ENCODE results near the gene TOGARAM2. TPM values are rescaled to one million over a fixed set of nuclear protein-coding genes. Genes with fewer than 3 reads are reported as not detected.

TOGARAM2 gene
- total and polyA plus RNA-seq, 2 experiments from 2014 or later, result 1.8 TPM

DNA sequence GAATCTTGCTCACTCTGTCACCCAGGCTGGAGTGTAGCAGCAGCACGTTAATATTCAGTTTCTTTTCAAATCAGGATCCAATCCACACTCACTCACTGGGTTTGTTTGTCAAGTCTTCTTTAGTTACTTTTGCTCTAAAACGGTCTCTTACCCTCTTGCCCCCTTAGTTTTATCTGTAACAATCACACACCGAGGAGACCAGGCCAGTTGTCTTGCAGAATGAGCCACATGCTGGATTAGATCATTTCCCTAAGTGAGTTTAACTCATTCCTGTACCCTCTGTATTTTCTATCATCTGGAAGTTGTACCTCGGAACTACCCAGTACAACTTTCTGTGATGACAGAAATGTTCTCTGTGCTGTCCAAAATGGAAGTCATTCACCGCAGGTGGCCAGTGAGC is 20.7 kb upstream of the TOGARAM2 start:
- peaks cover 7% of the 10 kb centered on the region for H3K4me1 ChIP-seq (ENCODE audit: insufficient read depth)
- Mint-ChIP-seq H3K27me3 (ENCODE audit: insufficient read depth, low read depth, poor library complexity) (peaks cover 9% of the 10 kb centered on the region), H3K36me3 (ENCODE audit: low read depth) (no peaks in the 10 kb centered on the region), H3K9me3 (no peaks in the 10 kb centered on the region), H3K4me1 (peaks cover 19% of the 10 kb centered on the region), H3K4me3 (no peak overlapping the region), H3K27ac (no peak overlapping the region)
- H3K36me3 ChIP-seq (ENCODE audit: insufficient read depth), result no peaks in the 10 kb centered on the region
- TF ChIP-seq, protein P1, sequence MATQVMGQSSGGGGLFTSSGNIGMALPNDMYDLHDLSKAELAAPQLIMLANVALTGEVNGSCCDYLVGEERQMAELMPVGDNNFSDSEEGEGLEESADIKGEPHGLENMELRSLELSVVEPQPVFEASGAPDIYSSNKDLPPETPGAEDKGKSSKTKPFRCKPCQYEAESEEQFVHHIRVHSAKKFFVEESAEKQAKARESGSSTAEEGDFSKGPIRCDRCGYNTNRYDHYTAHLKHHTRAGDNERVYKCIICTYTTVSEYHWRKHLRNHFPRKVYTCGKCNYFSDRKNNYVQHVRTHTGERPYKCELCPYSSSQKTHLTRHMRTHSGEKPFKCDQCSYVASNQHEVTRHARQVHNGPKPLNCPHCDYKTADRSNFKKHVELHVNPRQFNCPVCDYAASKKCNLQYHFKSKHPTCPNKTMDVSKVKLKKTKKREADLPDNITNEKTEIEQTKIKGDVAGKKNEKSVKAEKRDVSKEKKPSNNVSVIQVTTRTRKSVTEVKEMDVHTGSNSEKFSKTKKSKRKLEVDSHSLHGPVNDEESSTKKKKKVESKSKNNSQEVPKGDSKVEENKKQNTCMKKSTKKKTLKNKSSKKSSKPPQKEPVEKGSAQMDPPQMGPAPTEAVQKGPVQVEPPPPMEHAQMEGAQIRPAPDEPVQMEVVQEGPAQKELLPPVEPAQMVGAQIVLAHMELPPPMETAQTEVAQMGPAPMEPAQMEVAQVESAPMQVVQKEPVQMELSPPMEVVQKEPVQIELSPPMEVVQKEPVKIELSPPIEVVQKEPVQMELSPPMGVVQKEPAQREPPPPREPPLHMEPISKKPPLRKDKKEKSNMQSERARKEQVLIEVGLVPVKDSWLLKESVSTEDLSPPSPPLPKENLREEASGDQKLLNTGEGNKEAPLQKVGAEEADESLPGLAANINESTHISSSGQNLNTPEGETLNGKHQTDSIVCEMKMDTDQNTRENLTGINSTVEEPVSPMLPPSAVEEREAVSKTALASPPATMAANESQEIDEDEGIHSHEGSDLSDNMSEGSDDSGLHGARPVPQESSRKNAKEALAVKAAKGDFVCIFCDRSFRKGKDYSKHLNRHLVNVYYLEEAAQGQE (IDR thresholded peaks at IDR 0.05; ENCODE audit: unreplicated experiment), result no peak
- TF ChIP-seq, protein P2, sequence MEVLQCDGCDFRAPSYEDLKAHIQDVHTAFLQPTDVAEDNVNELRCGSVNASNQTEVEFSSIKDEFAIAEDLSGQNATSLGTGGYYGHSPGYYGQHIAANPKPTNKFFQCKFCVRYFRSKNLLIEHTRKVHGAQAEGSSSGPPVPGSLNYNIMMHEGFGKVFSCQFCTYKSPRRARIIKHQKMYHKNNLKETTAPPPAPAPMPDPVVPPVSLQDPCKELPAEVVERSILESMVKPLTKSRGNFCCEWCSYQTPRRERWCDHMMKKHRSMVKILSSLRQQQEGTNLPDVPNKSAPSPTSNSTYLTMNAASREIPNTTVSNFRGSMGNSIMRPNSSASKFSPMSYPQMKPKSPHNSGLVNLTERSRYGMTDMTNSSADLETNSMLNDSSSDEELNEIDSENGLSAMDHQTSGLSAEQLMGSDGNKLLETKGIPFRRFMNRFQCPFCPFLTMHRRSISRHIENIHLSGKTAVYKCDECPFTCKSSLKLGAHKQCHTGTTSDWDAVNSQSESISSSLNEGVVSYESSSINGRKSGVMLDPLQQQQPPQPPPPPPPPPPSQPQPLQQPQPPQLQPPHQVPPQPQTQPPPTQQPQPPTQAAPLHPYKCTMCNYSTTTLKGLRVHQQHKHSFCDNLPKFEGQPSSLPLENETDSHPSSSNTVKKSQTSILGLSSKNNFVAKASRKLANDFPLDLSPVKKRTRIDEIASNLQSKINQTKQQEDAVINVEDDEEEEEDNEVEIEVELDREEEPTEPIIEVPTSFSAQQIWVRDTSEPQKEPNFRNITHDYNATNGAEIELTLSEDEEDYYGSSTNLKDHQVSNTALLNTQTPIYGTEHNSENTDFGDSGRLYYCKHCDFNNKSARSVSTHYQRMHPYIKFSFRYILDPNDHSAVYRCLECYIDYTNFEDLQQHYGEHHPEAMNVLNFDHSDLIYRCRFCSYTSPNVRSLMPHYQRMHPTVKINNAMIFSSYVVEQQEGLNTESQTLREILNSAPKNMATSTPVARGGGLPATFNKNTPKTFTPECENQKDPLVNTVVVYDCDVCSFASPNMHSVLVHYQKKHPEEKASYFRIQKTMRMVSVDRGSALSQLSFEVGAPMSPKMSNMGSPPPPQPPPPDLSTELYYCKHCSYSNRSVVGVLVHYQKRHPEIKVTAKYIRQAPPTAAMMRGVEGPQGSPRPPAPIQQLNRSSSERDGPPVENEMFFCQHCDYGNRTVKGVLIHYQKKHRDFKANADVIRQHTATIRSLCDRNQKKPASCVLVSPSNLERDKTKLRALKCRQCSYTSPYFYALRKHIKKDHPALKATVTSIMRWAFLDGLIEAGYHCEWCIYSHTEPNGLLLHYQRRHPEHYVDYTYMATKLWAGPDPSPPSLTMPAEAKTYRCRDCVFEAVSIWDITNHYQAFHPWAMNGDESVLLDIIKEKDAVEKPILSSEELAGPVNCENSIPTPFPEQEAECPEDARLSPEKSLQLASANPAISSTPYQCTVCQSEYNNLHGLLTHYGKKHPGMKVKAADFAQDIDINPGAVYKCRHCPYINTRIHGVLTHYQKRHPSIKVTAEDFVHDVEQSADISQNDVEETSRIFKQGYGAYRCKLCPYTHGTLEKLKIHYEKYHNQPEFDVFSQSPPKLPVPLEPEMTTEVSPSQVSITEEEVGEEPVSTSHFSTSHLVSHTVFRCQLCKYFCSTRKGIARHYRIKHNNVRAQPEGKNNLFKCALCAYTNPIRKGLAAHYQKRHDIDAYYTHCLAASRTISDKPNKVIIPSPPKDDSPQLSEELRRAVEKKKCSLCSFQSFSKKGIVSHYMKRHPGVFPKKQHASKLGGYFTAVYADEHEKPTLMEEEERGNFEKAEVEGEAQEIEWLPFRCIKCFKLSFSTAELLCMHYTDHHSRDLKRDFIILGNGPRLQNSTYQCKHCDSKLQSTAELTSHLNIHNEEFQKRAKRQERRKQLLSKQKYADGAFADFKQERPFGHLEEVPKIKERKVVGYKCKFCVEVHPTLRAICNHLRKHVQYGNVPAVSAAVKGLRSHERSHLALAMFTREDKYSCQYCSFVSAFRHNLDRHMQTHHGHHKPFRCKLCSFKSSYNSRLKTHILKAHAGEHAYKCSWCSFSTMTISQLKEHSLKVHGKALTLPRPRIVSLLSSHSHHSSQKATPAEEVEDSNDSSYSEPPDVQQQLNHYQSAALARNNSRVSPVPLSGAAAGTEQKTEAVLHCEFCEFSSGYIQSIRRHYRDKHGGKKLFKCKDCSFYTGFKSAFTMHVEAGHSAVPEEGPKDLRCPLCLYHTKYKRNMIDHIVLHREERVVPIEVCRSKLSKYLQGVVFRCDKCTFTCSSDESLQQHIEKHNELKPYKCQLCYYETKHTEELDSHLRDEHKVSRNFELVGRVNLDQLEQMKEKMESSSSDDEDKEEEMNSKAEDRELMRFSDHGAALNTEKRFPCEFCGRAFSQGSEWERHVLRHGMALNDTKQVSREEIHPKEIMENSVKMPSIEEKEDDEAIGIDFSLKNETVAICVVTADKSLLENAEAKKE (CRISPR knock-in tag; IDR thresholded peaks at IDR 0.05), result no peak
- TF ChIP-seq ZNF114 (CRISPR knock-in tag; IDR thresholded peaks at IDR 0.05) (no peak), STAT1 (IDR thresholded peaks at IDR 0.05; ENCODE audit: unreplicated experiment) (no peak), POLR2AphosphoS5 (IDR thresholded peaks at IDR 0.05; ENCODE audit: low read depth) (no peak), CREB1 (CRISPR knock-in tag; IDR thresholded peaks at IDR 0.05; ENCODE audit: low read depth) (no peak), ZNF331 (CRISPR knock-in tag; IDR thresholded peaks at IDR 0.05; ENCODE audit: low read depth) (no peak), EZH2phosphoT487 (IDR thresholded peaks at IDR 0.05; ENCODE audit: unreplicated experiment) (no peak), JUNB (IDR thresholded peaks at IDR 0.05; ENCODE audit: unreplicated experiment) (no peak), EZH2 (IDR thresholded peaks at IDR 0.05; ENCODE audit: low read depth, unreplicated experiment) (no peak), NANOG (IDR thresholded peaks at IDR 0.05; ENCODE audit: borderline replicate concordance) (no peak)
- TF ChIP-seq, protein P3, sequence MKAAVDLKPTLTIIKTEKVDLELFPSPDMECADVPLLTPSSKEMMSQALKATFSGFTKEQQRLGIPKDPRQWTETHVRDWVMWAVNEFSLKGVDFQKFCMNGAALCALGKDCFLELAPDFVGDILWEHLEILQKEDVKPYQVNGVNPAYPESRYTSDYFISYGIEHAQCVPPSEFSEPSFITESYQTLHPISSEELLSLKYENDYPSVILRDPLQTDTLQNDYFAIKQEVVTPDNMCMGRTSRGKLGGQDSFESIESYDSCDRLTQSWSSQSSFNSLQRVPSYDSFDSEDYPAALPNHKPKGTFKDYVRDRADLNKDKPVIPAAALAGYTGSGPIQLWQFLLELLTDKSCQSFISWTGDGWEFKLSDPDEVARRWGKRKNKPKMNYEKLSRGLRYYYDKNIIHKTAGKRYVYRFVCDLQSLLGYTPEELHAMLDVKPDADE (IDR thresholded peaks at IDR 0.05), result no peak
- TF ChIP-seq, protein P4, sequence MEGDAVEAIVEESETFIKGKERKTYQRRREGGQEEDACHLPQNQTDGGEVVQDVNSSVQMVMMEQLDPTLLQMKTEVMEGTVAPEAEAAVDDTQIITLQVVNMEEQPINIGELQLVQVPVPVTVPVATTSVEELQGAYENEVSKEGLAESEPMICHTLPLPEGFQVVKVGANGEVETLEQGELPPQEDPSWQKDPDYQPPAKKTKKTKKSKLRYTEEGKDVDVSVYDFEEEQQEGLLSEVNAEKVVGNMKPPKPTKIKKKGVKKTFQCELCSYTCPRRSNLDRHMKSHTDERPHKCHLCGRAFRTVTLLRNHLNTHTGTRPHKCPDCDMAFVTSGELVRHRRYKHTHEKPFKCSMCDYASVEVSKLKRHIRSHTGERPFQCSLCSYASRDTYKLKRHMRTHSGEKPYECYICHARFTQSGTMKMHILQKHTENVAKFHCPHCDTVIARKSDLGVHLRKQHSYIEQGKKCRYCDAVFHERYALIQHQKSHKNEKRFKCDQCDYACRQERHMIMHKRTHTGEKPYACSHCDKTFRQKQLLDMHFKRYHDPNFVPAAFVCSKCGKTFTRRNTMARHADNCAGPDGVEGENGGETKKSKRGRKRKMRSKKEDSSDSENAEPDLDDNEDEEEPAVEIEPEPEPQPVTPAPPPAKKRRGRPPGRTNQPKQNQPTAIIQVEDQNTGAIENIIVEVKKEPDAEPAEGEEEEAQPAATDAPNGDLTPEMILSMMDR (conservative IDR thresholded peaks at IDR 0.05; ENCODE audit: low read depth in 2 of 2), result no peak
- DNase-seq (ENCODE audit: low spot score) (no peak), ATAC-seq (no peak)
- no peak overlapping the region for H3K4me2 ChIP-seq
- H3K9me2 ChIP-seq (ENCODE audit: insufficient read depth), result no peaks in the 10 kb centered on the region
- no peaks in the 10 kb centered on the region for H3F3A ChIP-seq (replicated peaks; ENCODE audit: low read depth)
- no peaks in the 10 kb centered on the region for H3K79me2 ChIP-seq (replicated peaks; ENCODE audit: insufficient read depth)
- H3K27ac ChIP-seq (ENCODE audit: low read depth), result no peak overlapping the region
- no peaks in the 10 kb centered on the region for H4K20me1 ChIP-seq (replicated peaks; ENCODE audit: insufficient read depth)
- H2AFZ ChIP-seq, result no peak overlapping the region
- no peak overlapping the region for H3K4me3 ChIP-seq
- no peaks in the 10 kb centered on the region for H3K27me3 ChIP-seq (ENCODE audit: insufficient read depth)

Data from GM23338 (cell line).